Ishikawa (cell line): Measurements from ENCODE around the gene CXCR4.

Experiments
- CEBPB ChIP-seq: IDR thresholded peaks from 2 replicates; pipeline ENCODE4 v1.6.1; 2012
- EP300 ChIP-seq: IDR thresholded peaks from 2 replicates; pipeline ENCODE4 v1.6.1; 2012; ENCODE audit warnings: borderline replicate concordance
- NFIC ChIP-seq: IDR thresholded peaks from 2 replicates; pipeline ENCODE4 v1.6.1; 2012
- TAF1 ChIP-seq: IDR thresholded peaks from 2 replicates; pipeline ENCODE4 v1.6.1; 2012; ENCODE audit warnings: low read depth, mild to moderate bottlenecking
- YY1 ChIP-seq: IDR thresholded peaks from 2 replicates; pipeline ENCODE4 v1.6.1; 2012; ENCODE audit warnings: low read depth
- TF ChIP-seq, protein P1 (sequence below): IDR thresholded peaks from 2 replicates; pipeline ENCODE4 v1.6.1; 2012; ENCODE audit warnings: low read depth, mild to moderate bottlenecking
- TF ChIP-seq, protein P2 (sequence below): IDR thresholded peaks from 2 replicates; pipeline ENCODE4 v1.6.1; 2012

DNA sequence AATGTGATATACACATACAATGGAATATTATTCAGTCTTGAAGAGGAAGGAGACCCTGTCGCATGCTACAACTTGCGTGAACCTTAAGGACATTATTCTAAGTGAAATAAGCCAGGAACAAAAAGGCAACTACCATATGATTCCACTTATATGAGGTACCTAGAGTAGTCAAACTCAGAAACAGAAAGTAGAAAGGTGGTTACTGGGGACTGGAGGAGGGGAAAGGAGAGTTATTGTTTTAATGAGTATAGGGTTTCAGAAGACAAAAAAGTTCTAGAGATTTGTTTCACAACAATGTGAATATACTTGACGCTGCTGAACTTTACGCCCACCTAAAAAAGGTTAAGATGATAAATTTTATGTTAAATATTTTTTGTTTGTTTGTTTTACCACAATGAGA is 47.0 kb downstream of the CXCR4 start:
- TF ChIP-seq CEBPB, result no peak
- no peak for TF ChIP-seq YY1
- TF ChIP-seq EP300, result no peak
- TF ChIP-seq NFIC, result no peak
- TF ChIP-seq TAF1, result no peak
- TF ChIP-seq, protein P1, sequence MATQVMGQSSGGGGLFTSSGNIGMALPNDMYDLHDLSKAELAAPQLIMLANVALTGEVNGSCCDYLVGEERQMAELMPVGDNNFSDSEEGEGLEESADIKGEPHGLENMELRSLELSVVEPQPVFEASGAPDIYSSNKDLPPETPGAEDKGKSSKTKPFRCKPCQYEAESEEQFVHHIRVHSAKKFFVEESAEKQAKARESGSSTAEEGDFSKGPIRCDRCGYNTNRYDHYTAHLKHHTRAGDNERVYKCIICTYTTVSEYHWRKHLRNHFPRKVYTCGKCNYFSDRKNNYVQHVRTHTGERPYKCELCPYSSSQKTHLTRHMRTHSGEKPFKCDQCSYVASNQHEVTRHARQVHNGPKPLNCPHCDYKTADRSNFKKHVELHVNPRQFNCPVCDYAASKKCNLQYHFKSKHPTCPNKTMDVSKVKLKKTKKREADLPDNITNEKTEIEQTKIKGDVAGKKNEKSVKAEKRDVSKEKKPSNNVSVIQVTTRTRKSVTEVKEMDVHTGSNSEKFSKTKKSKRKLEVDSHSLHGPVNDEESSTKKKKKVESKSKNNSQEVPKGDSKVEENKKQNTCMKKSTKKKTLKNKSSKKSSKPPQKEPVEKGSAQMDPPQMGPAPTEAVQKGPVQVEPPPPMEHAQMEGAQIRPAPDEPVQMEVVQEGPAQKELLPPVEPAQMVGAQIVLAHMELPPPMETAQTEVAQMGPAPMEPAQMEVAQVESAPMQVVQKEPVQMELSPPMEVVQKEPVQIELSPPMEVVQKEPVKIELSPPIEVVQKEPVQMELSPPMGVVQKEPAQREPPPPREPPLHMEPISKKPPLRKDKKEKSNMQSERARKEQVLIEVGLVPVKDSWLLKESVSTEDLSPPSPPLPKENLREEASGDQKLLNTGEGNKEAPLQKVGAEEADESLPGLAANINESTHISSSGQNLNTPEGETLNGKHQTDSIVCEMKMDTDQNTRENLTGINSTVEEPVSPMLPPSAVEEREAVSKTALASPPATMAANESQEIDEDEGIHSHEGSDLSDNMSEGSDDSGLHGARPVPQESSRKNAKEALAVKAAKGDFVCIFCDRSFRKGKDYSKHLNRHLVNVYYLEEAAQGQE, result no peak
- TF ChIP-seq, protein P2, sequence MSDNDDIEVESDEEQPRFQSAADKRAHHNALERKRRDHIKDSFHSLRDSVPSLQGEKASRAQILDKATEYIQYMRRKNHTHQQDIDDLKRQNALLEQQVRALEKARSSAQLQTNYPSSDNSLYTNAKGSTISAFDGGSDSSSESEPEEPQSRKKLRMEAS, result no peak
